K562 (cell line): Measurements from ENCODE around the gene ARHGEF1. TPM values are rescaled to one million over a fixed set of nuclear protein-coding genes. Genes with fewer than 3 reads are reported as not detected.

Source experiments
- EP300 ChIP-seq: IDR thresholded peaks from 2 replicates; pipeline ENCODE4 v1.6.1; 2012; ENCODE audit warnings: low read length, improper control_type of control experiment
- ETS1 ChIP-seq: conservative IDR thresholded peaks from 2 replicates; pipeline ENCODE4 v1.6.1; 2011; ENCODE audit warnings: low read depth, mild to moderate bottlenecking, low read length; ENCODE audit not compliant: control insufficient read depth
- FIP1L1 ChIP-seq: fragments of 200-400 bp; formaldehyde crosslinking; IDR thresholded peaks from 2 replicates; pipeline ENCODE4 v1.6.1; 2018; ENCODE audit warnings: mild to moderate bottlenecking, low read depth, low read length; ENCODE audit not compliant: poor library complexity, severe bottlenecking
- GMEB1 ChIP-seq: fragments of 250-450 bp; sonication (Bioruptor Pico); IDR thresholded peaks from 2 replicates; pipeline ENCODE4 v1.4.0; 2020; ENCODE audit warnings: mild to moderate bottlenecking
- HDAC1 ChIP-seq, 2 experiments: fragments of 450-650 bp; IDR thresholded peaks; 2 replicates each; pipeline ENCODE4 v1.6.1; 2016 to 2017; ENCODE audit warnings: inconsistent platforms in 1 of 2, mild to moderate bottlenecking in 1 of 2, moderate library complexity in 1 of 2
- KDM2B ChIP-seq: fragments of 250-450 bp; sonication (Bioruptor Pico); IDR thresholded peaks from 2 replicates; pipeline ENCODE4 v1.8.0; 2021; ENCODE audit warnings: mild to moderate bottlenecking, moderate library complexity
- KDM4B ChIP-seq, 2 experiments: fragments of 450-650 bp in 1 of 2; sonication (generic) in 1 of 2; IDR thresholded peaks; 2 replicates each; pipeline ENCODE4 v1.6.1; 2016 to 2017; ENCODE audit warnings: borderline replicate concordance in 2 of 2, antibody characterized with exemption in 1 of 2, low read depth in 1 of 2, mild to moderate bottlenecking in 1 of 2
- KLF16 ChIP-seq: IDR thresholded peaks from 2 replicates; pipeline ENCODE4 v1.6.1; 2016; ENCODE audit warnings: antibody characterized with exemption
- RBM15 ChIP-seq: fragments of 200-400 bp; formaldehyde crosslinking; IDR thresholded peaks from 2 replicates; pipeline ENCODE4 v1.6.1; 2018; ENCODE audit warnings: mild to moderate bottlenecking, low read length, moderate library complexity; ENCODE audit not compliant: insufficient read depth
- SETDB1 ChIP-seq: IDR thresholded peaks from one replicate; pipeline ENCODE4 v1.6.1; 2012; ENCODE audit warnings: low read length, control low read depth, inconsistent platforms
- SMAD3 ChIP-seq: fragments of 450-650 bp; formaldehyde crosslinking; conservative IDR thresholded peaks from 2 replicates; pipeline ENCODE4 v1.4.0; 2020; ENCODE audit warnings: mild to moderate bottlenecking
- SPI1 ChIP-seq: IDR thresholded peaks from 2 replicates; pipeline ENCODE4 v1.6.1; 2011; ENCODE audit warnings: low read depth, low read length, control low read depth, borderline replicate concordance
- TBL1XR1 ChIP-seq, 2 experiments: IDR thresholded peaks; 2 replicates each; pipeline ENCODE4 v1.6.1; 2012; ENCODE audit warnings: improper control_type of control experiment in 2 of 2, low read length in 2 of 2, mild to moderate bottlenecking in 1 of 2
- ZNF140 ChIP-seq: fragments of 250-450 bp; sonication (Bioruptor Pico); IDR thresholded peaks from 2 replicates; pipeline ENCODE4 v1.8.0; 2021; ENCODE audit warnings: moderate library complexity, mild to moderate bottlenecking, inconsistent platforms
- ZNF263 ChIP-seq: sonication (generic); formaldehyde crosslinking; IDR thresholded peaks from 2 replicates; pipeline ENCODE4 v1.8.0; 2022; ENCODE audit warnings: mild to moderate bottlenecking, missing genetic modification reagents, borderline replicate concordance
- ZNF431 ChIP-seq: sonication (generic); formaldehyde crosslinking; IDR thresholded peaks from 2 replicates; pipeline ENCODE4 v1.8.0; 2022; ENCODE audit warnings: mild to moderate bottlenecking, missing genetic modification reagents
- ZNF583 ChIP-seq: fragments of 250-450 bp; sonication (Bioruptor Pico); IDR thresholded peaks from 2 replicates; pipeline ENCODE4 v1.4.0; 2020
- ZNF639 ChIP-seq, 2 experiments: fragments of 200-800 bp in 1 of 2; sonication (Bioruptor generic) in 1 of 2; sonication (generic) in 1 of 2; formaldehyde crosslinking in 1 of 2; IDR thresholded peaks in 1 of 2; conservative IDR thresholded peaks in 1 of 2; 2 replicates each; pipeline versions ENCODE4 v1.5.0 to v1.6.1; 2016 to 2020; ENCODE audit warnings: missing compliant biosample characterization in 1 of 2, missing genetic modification characterization in 1 of 2, missing genetic modification reagents in 1 of 2
- ZNF644 ChIP-seq: fragments of 200-800 bp; sonication (Bioruptor generic); IDR thresholded peaks from 2 replicates; pipeline ENCODE4 v1.6.1; 2016; ENCODE audit warnings: low read depth, missing genetic modification characterization, missing compliant biosample characterization
- polyA plus RNA-seq, 8 experiments: library from polyadenylated mRNA; depleted of rRNA in 4 of 8; stranded (reverse) in 5 of 8; unstranded in 3 of 8; fragments of >200 nt; fragmentation: Nextera tagmentation in 2 of 8; fragmentation: Illumina TruSeq in 1 of 8; extraction: Ambion mirVana in 2 of 8; extraction: Trizol in 1 of 8; gene quantifications; 2 replicates each; pipeline versions ENCODE4 v1.2.1 to v1.2.3, GENCODE V29; 2011 to 2014; ENCODE audit warnings: inconsistent platforms in 1 of 8, missing spikeins in 1 of 8
- total RNA-seq, 7 experiments: library from RNA; depleted of rRNA in 6 of 7; stranded (reverse); fragments of >200 nt in 6 of 7; fragmentation: Illumina TruSeq in 2 of 7; extraction: Trizol in 2 of 7; gene quantifications; 2 replicates each; pipeline versions ENCODE4 v1.2.1 to v1.2.3, GENCODE V29; 2011 to 2021; ENCODE audit warnings: low replicate concordance in 1 of 7
- TF ChIP-seq, protein P1 (sequence below): fragments of 450-650 bp; IDR thresholded peaks from 2 replicates; pipeline ENCODE4 v1.7.1; 2018; ENCODE audit warnings: mild to moderate bottlenecking, low read depth; ENCODE audit not compliant: partially characterized antibody

Gene ARHGEF1
- total and polyA plus RNA-seq, 9 of the 15 experiments (the other 6 are each of a cell fraction or from before 2014, with no cell fraction given), result 1.9 to 149 (median 29.8) TPM

GRCh38 chr19:41859618-41860418 is 23.2 kb upstream of the ARHGEF1 start, which contains the start of gene RPS19 (continued):
- TF ChIP-seq GMEB1 (CRISPR knock-in tag) (peak; percentile 89), KLF16 (no peak), ZNF644 (tag) (0 out of 2 replicates have a peak, but pooled peaks have one; percentile 71), ZNF583 (peak; percentile 71; the same call in 1 of the 2 replicates), ZNF263 (CRISPR knock-in tag) (no peak; the same call in 1 of the 2 replicates), ZNF639 (CRISPR knock-in tag; conservative IDR thresholded peaks at IDR 0.05 in 1 of 2, IDR thresholded peaks at IDR 0.05 in 1 of 2) (peak in 1 of 2 experiments; percentile 92; a peak in 2 of 4 replicates), ETS1 (peak; percentile 85), TBL1XR1 (IDR thresholded peaks at IDR 0.05; ENCODE audit: low read length in 2 of 2) (peak in 1 of 2 experiments; percentile 56; a peak in 1 of 4 replicates), ZNF140 (CRISPR knock-in tag) (no peak), SPI1 (peak; percentile 79), EP300 (peak; percentile 40), HDAC1 (IDR thresholded peaks at IDR 0.05) (peak in 1 of 2 experiments; percentile 98; a peak in 2 of 4 replicates), ZNF431 (CRISPR knock-in tag) (peak; percentile 53; the same call in 1 of the 2 replicates), KDM4B (IDR thresholded peaks at IDR 0.05; ENCODE audit: borderline replicate concordance in 2 of 2, low read depth in 1 of 2) (peak in 1 of 2 experiments; percentile 89; a peak in 1 of 4 replicates), SMAD3 (CRISPR knock-in tag) (no peak), SETDB1 (peak; percentile 67), KDM2B (no peak), RBM15 (no peak), FIP1L1 (peak; percentile 74)
- TF ChIP-seq, protein P1, sequence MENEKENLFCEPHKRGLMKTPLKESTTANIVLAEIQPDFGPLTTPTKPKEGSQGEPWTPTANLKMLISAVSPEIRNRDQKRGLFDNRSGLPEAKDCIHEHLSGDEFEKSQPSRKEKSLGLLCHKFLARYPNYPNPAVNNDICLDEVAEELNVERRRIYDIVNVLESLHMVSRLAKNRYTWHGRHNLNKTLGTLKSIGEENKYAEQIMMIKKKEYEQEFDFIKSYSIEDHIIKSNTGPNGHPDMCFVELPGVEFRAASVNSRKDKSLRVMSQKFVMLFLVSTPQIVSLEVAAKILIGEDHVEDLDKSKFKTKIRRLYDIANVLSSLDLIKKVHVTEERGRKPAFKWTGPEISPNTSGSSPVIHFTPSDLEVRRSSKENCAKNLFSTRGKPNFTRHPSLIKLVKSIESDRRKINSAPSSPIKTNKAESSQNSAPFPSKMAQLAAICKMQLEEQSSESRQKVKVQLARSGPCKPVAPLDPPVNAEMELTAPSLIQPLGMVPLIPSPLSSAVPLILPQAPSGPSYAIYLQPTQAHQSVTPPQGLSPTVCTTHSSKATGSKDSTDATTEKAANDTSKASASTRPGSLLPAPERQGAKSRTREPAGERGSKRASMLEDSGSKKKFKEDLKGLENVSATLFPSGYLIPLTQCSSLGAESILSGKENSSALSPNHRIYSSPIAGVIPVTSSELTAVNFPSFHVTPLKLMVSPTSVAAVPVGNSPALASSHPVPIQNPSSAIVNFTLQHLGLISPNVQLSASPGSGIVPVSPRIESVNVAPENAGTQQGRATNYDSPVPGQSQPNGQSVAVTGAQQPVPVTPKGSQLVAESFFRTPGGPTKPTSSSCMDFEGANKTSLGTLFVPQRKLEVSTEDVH, result peak; percentile 100
